A549 (cell line): ENCODE results near the gene DOK5. TPM values are rescaled to one million over a fixed set of nuclear protein-coding genes. Genes with fewer than 3 reads are reported as not detected.

Experiments
- ATAC-seq, 2 experiments: fragments of 200-7000 bp in 1 of 2; fragments of >200 bp in 1 of 2; cut with Nextera tagmentation in 1 of 2; cut with Tn5 transposase in 1 of 2; 3 replicates each; pipeline versions ENCODE4 v1.8.0 to v1.9.1; 2018 to 2020; ENCODE audit warnings: mild to moderate bottlenecking in 1 of 2, moderate library complexity in 1 of 2
- CTCF ChIA-PET: fragments of 300-600 bp; sonication (Branson Sonifier 250); formaldehyde crosslinking; extraction: SDS; loops from one replicate; lab custom pipeline; 2021; ENCODE audit warnings: antibody characterized with exemption, inconsistent platforms; lab: Yijun Ruan, JAX
- POLR2A ChIA-PET: fragments of 350-600 bp; formaldehyde crosslinking; extraction: SDS; loops from one replicate; lab custom pipeline; 2021; ENCODE audit warnings: antibody characterized with exemption, inconsistent platforms; lab: Yijun Ruan, JAX
- DNase-seq, 2 experiments: peaks; one replicate each; pipeline versions ENCODE4 v3.0.0 to v3.0.0-alpha.2; 2011 to 2016; ENCODE audit warnings: low read depth in 1 of 2, low spot score in 1 of 2
- FAIRE-seq: peaks from 2 replicates; lab custom pipeline; 2011; peaks lifted over from hg19 to GRCh38; lab: Jason Lieb, UNC
- H3K27ac ChIP-seq, 2 experiments: fragments of >200 bp; sonication (Bioruptor Twin); formaldehyde crosslinking; 3 replicates each; pipeline ENCODE4 v1.5.1; 2016 to 2017
- H3K4me1 ChIP-seq: fragments of >200 bp; sonication (Bioruptor Twin); formaldehyde crosslinking; 3 replicates; pipeline ENCODE4 v1.6.1; 2016
- H3K4me2 ChIP-seq: fragments of >200 bp; sonication (Bioruptor Twin); formaldehyde crosslinking; 3 replicates; pipeline ENCODE4 v1.6.1; 2016
- H3K4me3 ChIP-seq: fragments of >200 bp; sonication (Bioruptor Twin); formaldehyde crosslinking; 3 replicates; pipeline ENCODE4 v1.5.1; 2016
- H3K9me3 ChIP-seq: fragments of >200 bp; sonication (Bioruptor Twin); formaldehyde crosslinking; 3 replicates; pipeline ENCODE4 v1.6.1; 2016
- CBX2 ChIP-seq: fragments of 200-600 bp; sonication (generic); IDR thresholded peaks from 2 replicates; pipeline ENCODE4 v1.6.1; 2016; ENCODE audit warnings: low read depth, mild to moderate bottlenecking, borderline replicate concordance
- CEBPB ChIP-seq, 2 experiments: fragments of >200 bp in 1 of 2; sonication (Bioruptor Twin) in 1 of 2; formaldehyde crosslinking in 1 of 2; IDR thresholded peaks; 2 replicates each; pipeline ENCODE4 v1.6.1; 2012 to 2016
- CHD4 ChIP-seq: fragments of 200-600 bp; sonication (generic); IDR thresholded peaks from 2 replicates; pipeline ENCODE4 v1.6.1; 2016; ENCODE audit warnings: antibody characterized with exemption, mild to moderate bottlenecking, borderline replicate concordance
- EHF ChIP-seq: fragments of 250-450 bp; sonication (Bioruptor Pico); IDR thresholded peaks from 2 replicates; pipeline ENCODE4 v1.5.0; 2020; ENCODE audit warnings: mild to moderate bottlenecking
- EP300 ChIP-seq, 2 experiments: fragments of >200 bp; sonication (Bioruptor Twin); formaldehyde crosslinking; IDR thresholded peaks; 2 replicates in 1 of 2; 3 replicates in 1 of 2; pipeline ENCODE4 v1.6.1; 2016 to 2017
- FOSB ChIP-seq: fragments of 250-450 bp; sonication (Bioruptor Pico); IDR thresholded peaks from 2 replicates; pipeline ENCODE4 v1.5.0; 2020; ENCODE audit warnings: mild to moderate bottlenecking, moderate library complexity
- FOSL2 ChIP-seq, 2 experiments: fragments of 450-650 bp in 1 of 2; fragments of >200 bp in 1 of 2; sonication (Bioruptor Twin) in 1 of 2; formaldehyde crosslinking; IDR thresholded peaks; 2 replicates each; pipeline versions ENCODE4 v1.5.0 to v1.6.1; 2016 to 2020; ENCODE audit warnings: mild to moderate bottlenecking in 1 of 2, moderate library complexity in 1 of 2
- GATA3 ChIP-seq: IDR thresholded peaks from 2 replicates; pipeline ENCODE4 v1.6.1; 2012; ENCODE audit warnings: borderline replicate concordance
- HMGXB4 ChIP-seq: fragments of 250-450 bp; sonication (Bioruptor Pico); IDR thresholded peaks from 2 replicates; pipeline ENCODE4 v1.5.0; 2021; ENCODE audit warnings: mild to moderate bottlenecking, moderate library complexity, borderline replicate concordance
- HOXB13 ChIP-seq: fragments of 250-450 bp; sonication (Bioruptor Pico); IDR thresholded peaks from 2 replicates; pipeline ENCODE4 v1.5.0; 2020; ENCODE audit warnings: low read depth, mild to moderate bottlenecking, moderate library complexity
- HOXB5 ChIP-seq: fragments of 250-450 bp; sonication (Bioruptor Pico); IDR thresholded peaks from 2 replicates; pipeline ENCODE4 v1.5.0; 2020; ENCODE audit warnings: mild to moderate bottlenecking, moderate library complexity
- JUNB ChIP-seq: fragments of >200 bp; sonication (Bioruptor Twin); formaldehyde crosslinking; IDR thresholded peaks from 2 replicates; pipeline ENCODE4 v1.6.1; 2016
- MAZ ChIP-seq: fragments of 150-350 bp; IDR thresholded peaks from 2 replicates; pipeline ENCODE4 v1.6.1; 2014; ENCODE audit warnings: antibody characterized with exemption, low read depth, low read length, borderline replicate concordance
- NFE2L2 ChIP-seq: fragments of 150-350 bp; conservative IDR thresholded peaks from 2 replicates; pipeline ENCODE4 v1.6.1; 2014; ENCODE audit warnings: low read length
- NR3C1 ChIP-seq: fragments of >200 bp; sonication (Bioruptor Twin); formaldehyde crosslinking; IDR thresholded peaks from 3 replicates; pipeline ENCODE4 v1.6.1; 2017
- POLR2A ChIP-seq: IDR thresholded peaks from 2 replicates; pipeline ENCODE4 v1.6.1; 2012; ENCODE audit warnings: mild to moderate bottlenecking, low read length
- POLR2AphosphoS2 ChIP-seq: conservative IDR thresholded peaks from 2 replicates; pipeline ENCODE4 v1.6.1; 2012; ENCODE audit warnings: low read length, improper control_type of control experiment, inconsistent platforms
- RAD21 ChIP-seq, 2 experiments: fragments of >200 bp in 1 of 2; sonication (Bioruptor Twin) in 1 of 2; formaldehyde crosslinking in 1 of 2; IDR thresholded peaks in 1 of 2; conservative IDR thresholded peaks in 1 of 2; 2 replicates in 1 of 2; 3 replicates in 1 of 2; pipeline ENCODE4 v1.6.1; 2012 to 2018; ENCODE audit warnings: inconsistent platforms in 1 of 2
- RARB ChIP-seq: fragments of 250-450 bp; sonication (Bioruptor Pico); IDR thresholded peaks from 2 replicates; pipeline ENCODE4 v1.8.0; 2021; ENCODE audit warnings: mild to moderate bottlenecking, moderate library complexity
- RCOR1 ChIP-seq: fragments of 150-350 bp; IDR thresholded peaks from 2 replicates; pipeline ENCODE4 v1.6.1; 2014; ENCODE audit warnings: antibody characterized with exemption, low read length, low read depth
- REST ChIP-seq: fragments of 200-600 bp; sonication (generic); IDR thresholded peaks from 2 replicates; pipeline ENCODE4 v1.6.1; 2016; ENCODE audit warnings: antibody characterized with exemption, mild to moderate bottlenecking, moderate library complexity
- SMC3 ChIP-seq: fragments of >200 bp; sonication (Bioruptor Twin); formaldehyde crosslinking; IDR thresholded peaks from 3 replicates; pipeline ENCODE4 v1.6.1; 2018; ENCODE audit warnings: inconsistent platforms
- TP53 ChIP-seq: fragments of 250-450 bp; sonication (Bioruptor Pico); IDR thresholded peaks from 2 replicates; pipeline ENCODE4 v1.5.0; 2021; ENCODE audit warnings: mild to moderate bottlenecking, moderate library complexity
- ZC3H11A ChIP-seq: fragments of 450-650 bp; IDR thresholded peaks from 2 replicates; pipeline ENCODE4 v1.6.1; 2014; ENCODE audit warnings: antibody characterized with exemption, mild to moderate bottlenecking
- WGBS: methylation state at CpG from one replicate; pipeline ENCODE4 v1.1.6; 2017; ENCODE audit errors: missing lambda C conversion rate; 5-methylcytosine and 5-hydroxymethylcytosine counted together
- polyA plus RNA-seq, 4 experiments: library from polyadenylated mRNA; depleted of rRNA in 3 of 4; stranded (reverse); fragments of >200 nt; fragmentation: RNase III in 1 of 4; extraction: RNeasy Plus Mini Kit Qiagen cat#74134 plus additional on column Dnase treatment in 1 of 4; gene quantifications; 2 replicates in 3 of 4; 3 replicates in 1 of 4; pipeline ENCODE4 v1.2.3, GENCODE V29; 2011 to 2017
- TF ChIP-seq, protein P1 (sequence below): IDR thresholded peaks from 2 replicates; pipeline ENCODE4 v1.6.1; 2012
- TF ChIP-seq, protein P2 (sequence below): fragments of 450-650 bp; IDR thresholded peaks from 2 replicates; pipeline ENCODE4 v1.6.1; 2014; ENCODE audit warnings: antibody characterized with exemption
- TF ChIP-seq, protein P3 (sequence below): IDR thresholded peaks from 2 replicates; pipeline ENCODE4 v1.6.1; 2012; ENCODE audit warnings: low read depth, borderline replicate concordance

Gene DOK5
- polyA plus RNA-seq, 2 of the 4 experiments (the other 2 are of a cell fraction): not detected

DNA sequence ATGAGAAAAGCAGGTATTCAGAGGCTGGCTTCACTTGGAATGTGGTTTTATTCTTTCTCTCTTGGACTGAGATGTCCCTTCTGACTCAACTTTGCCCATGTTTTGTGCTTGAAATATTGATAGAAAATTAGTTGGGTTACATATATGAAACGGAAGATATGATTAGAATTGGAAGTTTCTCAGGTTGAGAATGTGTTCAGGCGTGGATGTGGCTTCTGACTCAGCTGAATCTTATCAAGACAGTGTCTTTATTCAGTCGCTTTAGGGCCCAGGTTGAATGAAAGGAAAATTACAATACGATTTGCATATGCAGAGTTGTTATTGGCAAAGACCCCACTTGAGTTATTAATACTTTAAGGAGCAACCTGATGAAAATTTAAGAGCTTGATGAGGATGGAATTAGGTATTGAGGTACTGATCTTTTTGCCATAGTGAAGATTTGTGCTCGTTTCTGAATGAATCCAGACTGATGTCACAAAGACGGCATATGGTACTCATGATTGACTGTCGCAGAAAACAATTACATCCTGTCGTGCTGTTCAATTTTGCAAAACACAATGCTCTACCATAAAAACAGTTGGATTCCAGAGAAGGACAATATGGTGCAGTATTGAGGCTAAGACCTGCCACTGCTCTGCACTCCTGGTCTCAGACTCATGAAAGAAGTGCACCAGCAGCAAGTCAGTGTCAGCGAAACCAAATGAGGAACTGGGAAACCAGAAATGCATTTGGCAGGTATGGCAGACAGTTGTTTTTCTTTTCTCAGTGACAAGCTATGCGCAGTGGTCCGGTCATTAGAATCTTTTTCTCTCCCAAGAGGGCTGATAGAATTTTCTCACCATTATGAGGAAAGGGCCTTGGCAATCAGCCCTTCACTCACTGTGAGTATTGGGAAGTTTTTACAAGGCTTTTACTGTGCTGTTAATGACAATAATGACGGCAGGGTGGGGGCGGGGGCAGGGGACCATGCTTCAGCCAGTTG is 158.3 kb downstream of the DOK5 start (continued):
- no peak for TF ChIP-seq TP53 (CRISPR knock-in tag)

DNA sequence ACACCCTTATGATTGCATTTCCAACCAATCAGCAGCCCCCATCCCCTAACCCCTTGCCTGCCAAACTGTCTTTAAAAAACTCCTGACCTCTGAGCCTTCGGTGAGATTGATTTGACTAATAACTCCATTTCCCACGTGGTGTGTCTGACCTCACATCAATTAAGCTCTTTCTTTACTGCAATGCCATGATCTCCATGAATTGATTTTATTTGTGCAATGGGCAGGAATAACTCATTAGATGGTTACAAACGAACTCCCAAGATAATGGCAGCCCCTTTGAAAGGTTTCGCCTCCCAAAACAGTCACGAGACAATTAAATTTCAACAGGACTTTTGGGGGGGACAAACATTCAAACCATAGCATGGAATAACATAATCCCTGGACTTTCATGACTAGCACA is 161.2 kb downstream of the DOK5 start:
- no peak for ATAC-seq
- Histone ChIP-seq H3K4me1 (no peaks in the 10 kb centered on the region), H3K9me3 (no peaks in the 10 kb centered on the region)
- WGBS: 35% methylated on average over 5 of the region's 5 CpGs
- ChIA-PET POLR2A (no interaction called here), CTCF (interaction anchor here (1.7 kb wide), 1 partner anchor 11 kb away, joined by 9 read pairs; no protein-coding TSS in a partner anchor)
- TF ChIP-seq CBX2 (no peak), FOSB (CRISPR knock-in tag) (no peak), CEBPB (IDR thresholded peaks at IDR 0.05) (no peak), RARB (CRISPR knock-in tag) (no peak), EHF (CRISPR knock-in tag) (no peak), MAZ (no peak), NFE2L2 (no peak), HMGXB4 (CRISPR knock-in tag) (no peak), RAD21 (conservative IDR thresholded peaks at IDR 0.05 in 1 of 2, IDR thresholded peaks at IDR 0.05 in 1 of 2) (no peak), JUNB (no peak), HOXB13 (CRISPR knock-in tag) (no peak)
- TF ChIP-seq, protein P1, sequence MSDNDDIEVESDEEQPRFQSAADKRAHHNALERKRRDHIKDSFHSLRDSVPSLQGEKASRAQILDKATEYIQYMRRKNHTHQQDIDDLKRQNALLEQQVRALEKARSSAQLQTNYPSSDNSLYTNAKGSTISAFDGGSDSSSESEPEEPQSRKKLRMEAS: no peak
- TF ChIP-seq, protein P2, sequence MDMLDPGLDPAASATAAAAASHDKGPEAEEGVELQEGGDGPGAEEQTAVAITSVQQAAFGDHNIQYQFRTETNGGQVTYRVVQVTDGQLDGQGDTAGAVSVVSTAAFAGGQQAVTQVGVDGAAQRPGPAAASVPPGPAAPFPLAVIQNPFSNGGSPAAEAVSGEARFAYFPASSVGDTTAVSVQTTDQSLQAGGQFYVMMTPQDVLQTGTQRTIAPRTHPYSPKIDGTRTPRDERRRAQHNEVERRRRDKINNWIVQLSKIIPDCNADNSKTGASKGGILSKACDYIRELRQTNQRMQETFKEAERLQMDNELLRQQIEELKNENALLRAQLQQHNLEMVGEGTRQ: no peak
- TF ChIP-seq, protein P3, sequence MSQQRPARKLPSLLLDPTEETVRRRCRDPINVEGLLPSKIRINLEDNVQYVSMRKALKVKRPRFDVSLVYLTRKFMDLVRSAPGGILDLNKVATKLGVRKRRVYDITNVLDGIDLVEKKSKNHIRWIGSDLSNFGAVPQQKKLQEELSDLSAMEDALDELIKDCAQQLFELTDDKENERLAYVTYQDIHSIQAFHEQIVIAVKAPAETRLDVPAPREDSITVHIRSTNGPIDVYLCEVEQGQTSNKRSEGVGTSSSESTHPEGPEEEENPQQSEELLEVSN: no peak
- TF ChIP-seq, all 56 proteins: peak for 0
- H3K4me2 ChIP-seq: no peak overlapping the region
- no peak overlapping the region for H3K4me3 ChIP-seq
- DNase-seq (no peak), FAIRE-seq (no peak)
- H3K27ac ChIP-seq: no peak overlapping the region

- FAIRE-seq: no peak
- Histone ChIP-seq H3K4me2 (no peak overlapping the region), H3K27ac (no peak overlapping the region), H3K4me1 (no peaks in the 10 kb centered on the region), H3K9me3 (no peaks in the 10 kb centered on the region), H3K4me3 (no peak overlapping the region)
- no peak for ATAC-seq
- no peak for DNase-seq
- CTCF ChIA-PET: interaction anchor here (1.8 kb wide), 1 partner anchor 9 kb away, joined by 4 read pairs; no protein-coding TSS in a partner anchor
- 50% methylated on average over 8 of the region's 8 CpGs for WGBS
- POLR2A ChIA-PET: no interaction called here
- no peak for TF ChIP-seq EP300 (IDR thresholded peaks at IDR 0.05)
- TF ChIP-seq RAD21 (conservative IDR thresholded peaks at IDR 0.05 in 1 of 2, IDR thresholded peaks at IDR 0.05 in 1 of 2): no peak
- TF ChIP-seq ZC3H11A: no peak
- no peak for TF ChIP-seq HOXB5 (CRISPR knock-in tag)
- no peak for TF ChIP-seq GATA3
- no peak for TF ChIP-seq POLR2A
- TF ChIP-seq FOSL2 (IDR thresholded peaks at IDR 0.05): no peak
- no peak for TF ChIP-seq FOSL2 (CRISPR knock-in tag; IDR thresholded peaks at IDR 0.05)
- no peak for TF ChIP-seq RCOR1
- TF ChIP-seq CHD4: no peak
- TF ChIP-seq REST: no peak
- TF ChIP-seq SMC3: no peak
- no peak for TF ChIP-seq POLR2AphosphoS2
- TF ChIP-seq NR3C1: no peak
- TF ChIP-seq FOSB (CRISPR knock-in tag): no peak
Observed at GRCh38 chr20:54639941-54640340, 164.5 kb downstream of the DOK5 start.
